Muscle of arm (tissue), 12 donors: ENCODE results near the gene SLC43A1. TPM values are rescaled to one million over a fixed set of nuclear protein-coding genes. Genes with fewer than 3 reads are reported as not detected.
A peak's percentile ranks its signal among the peaks of the same experiment; 100 is the strongest.

ENCODE experiments used
- DNase-seq: peaks from one replicate; pipeline ENCODE4 v3.0.0-alpha.2; 2013
- polyA plus RNA-seq, 12 donors: library from polyadenylated mRNA; unstranded; fragments of 120-200 nt; gene quantifications; one replicate each; pipeline ENCODE4 v1.2.1, GENCODE V29; 2013; ENCODE audit not compliant: insufficient read length in 12 of 12

Gene SLC43A1
- polyA plus RNA-seq, 12 donors: 6.7 to 27.7 (median 11.8) TPM; not detected in 1

GRCh38 chr11:57530215-57530595, 14.7 kb upstream of the SLC43A1 start:
- no peak for DNase-seq

GRCh38 chr11:57529012-57529411, 13.5 kb upstream of the SLC43A1 start:
- DNase-seq: no peak

- peak; percentile 71 for DNase-seq
Observed at GRCh38 chr11:57527056-57527631, 11.6 kb upstream of the SLC43A1 start.

GRCh38 chr11:57523419-57523818, 7.9 kb upstream of the SLC43A1 start:
- DNase-seq: no peak

- DNase-seq: no peak
Observed at GRCh38 chr11:57521116-57521515, 5.6 kb upstream of the SLC43A1 start.

GRCh38 chr11:57516061-57516443, 550 bp upstream of the SLC43A1 start:
- no peak for DNase-seq

- no peak for DNase-seq
Observed at GRCh38 chr11:57514538-57515331, 767 bp downstream of the SLC43A1 start.

- DNase-seq: no peak
Observed at GRCh38 chr11:57513911-57514537, 1.5 kb downstream of the SLC43A1 start.

- no peak for DNase-seq
Observed at GRCh38 chr11:57513452-57513795, 2.1 kb downstream of the SLC43A1 start.

- no peak for DNase-seq
Observed at GRCh38 chr11:57512646-57513451, 2.7 kb downstream of the SLC43A1 start.

GRCh38 chr11:57511741-57512430, 3.6 kb downstream of the SLC43A1 start:
- DNase-seq: no peak

- DNase-seq: no peak
Observed at GRCh38 chr11:57508341-57509170, 6.9 kb downstream of the SLC43A1 start.

- DNase-seq: no peak
Observed at GRCh38 chr11:57506522-57506921, 9.0 kb downstream of the SLC43A1 start.

GRCh38 chr11:57504511-57504910, 11.0 kb downstream of the SLC43A1 start:
- DNase-seq: no peak

- DNase-seq: no peak
Observed at GRCh38 chr11:57502870-57503269, 12.6 kb downstream of the SLC43A1 start.

- no peak for DNase-seq
Observed at GRCh38 chr11:57502376-57502775, 13.1 kb downstream of the SLC43A1 start.

- no peak for DNase-seq
Observed at GRCh38 chr11:57501953-57502352, 13.5 kb downstream of the SLC43A1 start.

GRCh38 chr11:57500926-57501325, 14.6 kb downstream of the SLC43A1 start:
- no peak for DNase-seq

GRCh38 chr11:57500515-57500914, 15.0 kb downstream of the SLC43A1 start:
- no peak for DNase-seq

GRCh38 chr11:57499983-57500461, 15.5 kb downstream of the SLC43A1 start:
- no peak for DNase-seq
